ENCODE results near the gene CTXN3.
"Not testable (repeated sequence)": the region's sequence is repeated elsewhere in the genome, so short reads cannot be mapped to it uniquely, and the experiment has no call there.

CTXN3 gene

GRCh38 chr5:127650649-127651048, 1.8 kb downstream of the CTXN3 start:
- no peak for DNase-seq (ENCODE audit: low read depth in 2 of 2)

GRCh38 chr5:127652952-127653611, 4.2 kb downstream of the CTXN3 start:
- no peak for DNase-seq (ENCODE audit: low read depth in 2 of 2)

- no peak for DNase-seq (ENCODE audit: low read depth in 2 of 2)
Observed at GRCh38 chr5:127656825-127657224, 7.9 kb downstream of the CTXN3 start.

- no peak for DNase-seq (ENCODE audit: low read depth in 2 of 2)
Observed at GRCh38 chr5:127660047-127660733, 11.3 kb downstream of the CTXN3 start.

- no peak for DNase-seq (ENCODE audit: low read depth in 2 of 2)
Observed at GRCh38 chr5:127664093-127664492, 15.2 kb downstream of the CTXN3 start.

- DNase-seq (ENCODE audit: low read depth in 2 of 2) = no peak
Observed at GRCh38 chr5:127665641-127666040, 16.8 kb downstream of the CTXN3 start.

GRCh38 chr5:127666043-127666716, 17.3 kb downstream of the CTXN3 start:
- no peak for DNase-seq (ENCODE audit: low read depth in 2 of 2)

- DNase-seq (ENCODE audit: low read depth in 2 of 2) = no peak
Observed at GRCh38 chr5:127667926-127668325, 19.0 kb downstream of the CTXN3 start.

GRCh38 chr5:127671218-127671617, 22.3 kb downstream of the CTXN3 start:
- no peak for DNase-seq (ENCODE audit: low read depth in 2 of 2)

GRCh38 chr5:127673117-127673800, 24.4 kb downstream of the CTXN3 start:
- no peak for DNase-seq (ENCODE audit: low read depth in 2 of 2)

GRCh38 chr5:127676951-127677350, 28.1 kb downstream of the CTXN3 start:
- DNase-seq (ENCODE audit: low read depth in 2 of 2) = not testable (repeated sequence)

GRCh38 chr5:127679691-127680330, 30.9 kb downstream of the CTXN3 start:
- not testable (repeated sequence) for DNase-seq (ENCODE audit: low read depth in 2 of 2)

- DNase-seq (ENCODE audit: low read depth in 2 of 2) = no peak
Observed at GRCh38 chr5:127680595-127680994, 31.7 kb downstream of the CTXN3 start.

- no peak for DNase-seq (ENCODE audit: low read depth in 2 of 2)
Observed at GRCh38 chr5:127683008-127683407, 34.1 kb downstream of the CTXN3 start.

- no peak for DNase-seq (ENCODE audit: low read depth in 2 of 2)
Observed at GRCh38 chr5:127684726-127685467, 36.0 kb downstream of the CTXN3 start.

GRCh38 chr5:127685662-127686061, 36.8 kb downstream of the CTXN3 start:
- DNase-seq (ENCODE audit: low read depth in 2 of 2) = no peak

- no peak for DNase-seq (ENCODE audit: low read depth in 2 of 2)
Observed at GRCh38 chr5:127686424-127686823, 37.5 kb downstream of the CTXN3 start.

GRCh38 chr5:127694518-127695171, 45.8 kb downstream of the CTXN3 start:
- no peak for DNase-seq (ENCODE audit: low read depth in 2 of 2)

- no peak for DNase-seq (ENCODE audit: low read depth in 2 of 2)
Observed at GRCh38 chr5:127695346-127695745, 46.5 kb downstream of the CTXN3 start.

GRCh38 chr5:127696683-127697082, 47.8 kb downstream of the CTXN3 start:
- no peak for DNase-seq (ENCODE audit: low read depth in 2 of 2)
